Activated T-cell treated with anti-CD3 and anti-CD28 coated beads for 4 hours (primary cell): ENCODE data around the gene DUT.

ENCODE experiments used
- DNase-seq: peaks from one replicate; pipeline ENCODE4 v3.0.0-alpha.2; 2020

Gene DUT

GRCh38 chr15:48331796-48332641 lies 790 bp downstream of the DUT start:
- peak; percentile 57 for DNase-seq

GRCh38 chr15:48332642-48333034 lies 1.4 kb downstream of the DUT start:
- DNase-seq: no peak

- DNase-seq: no peak
Measured at GRCh38 chr15:48333540-48333939, 2.3 kb downstream of the DUT start.

GRCh38 chr15:48334260-48334659 lies 3.0 kb downstream of the DUT start:
- DNase-seq: no peak

- DNase-seq: no peak
Measured at GRCh38 chr15:48336940-48337339, 5.7 kb downstream of the DUT start.

GRCh38 chr15:48337607-48338006 lies 6.4 kb downstream of the DUT start:
- no peak for DNase-seq

GRCh38 chr15:48340111-48340510 lies 8.9 kb downstream of the DUT start:
- DNase-seq: no peak

GRCh38 chr15:48343865-48344264 lies 12.6 kb downstream of the DUT start:
- DNase-seq: no peak

GRCh38 chr15:48345516-48345915 lies 14.3 kb downstream of the DUT start:
- DNase-seq: no peak

GRCh38 chr15:48352474-48353072 lies 21.3 kb downstream of the DUT start:
- peak; percentile 33 for DNase-seq

GRCh38 chr15:48354694-48355303 lies 23.6 kb downstream of the DUT start:
- DNase-seq: no peak

- DNase-seq: no peak
Measured at GRCh38 chr15:48355377-48355776, 24.1 kb downstream of the DUT start.

- DNase-seq: no peak
Measured at GRCh38 chr15:48358229-48359152, 27.3 kb downstream of the DUT start.

GRCh38 chr15:48360841-48361240 lies 29.6 kb downstream of the DUT start:
- no peak for DNase-seq

- no peak for DNase-seq
Measured at GRCh38 chr15:48361685-48362084, 30.5 kb downstream of the DUT start.

GRCh38 chr15:48363474-48363873 lies 32.2 kb downstream of the DUT start:
- no peak for DNase-seq

- DNase-seq: no peak
Measured at GRCh38 chr15:48365575-48365974, 34.3 kb downstream of the DUT start.

GRCh38 chr15:48366584-48367312 lies 35.5 kb downstream of the DUT start:
- DNase-seq: no peak

- no peak for DNase-seq
Measured at GRCh38 chr15:48367483-48367882, 36.3 kb downstream of the DUT start.

GRCh38 chr15:48370460-48370859 lies 39.2 kb downstream of the DUT start:
- no peak for DNase-seq

GRCh38 chr15:48371550-48371949 lies 40.3 kb downstream of the DUT start:
- DNase-seq: no peak

GRCh38 chr15:48371961-48372360 lies 40.7 kb downstream of the DUT start:
- no peak for DNase-seq
